K562 (cell line): ENCODE results near the gene LRMDA. TPM values are rescaled to one million over a fixed set of nuclear protein-coding genes. Genes with fewer than 3 reads are reported as not detected.

Experiments used
- MTF1 ChIP-seq: fragments of 250-450 bp; sonication (Bioruptor Pico); IDR thresholded peaks from 2 replicates; pipeline ENCODE4 v1.9.0; 2021; ENCODE audit warnings: moderate library complexity, mild to moderate bottlenecking, inconsistent platforms, borderline replicate concordance
- NONO ChIP-seq, 2 experiments: fragments of 200-400 bp in 1 of 2; fragments of 450-650 bp in 1 of 2; formaldehyde crosslinking in 1 of 2; IDR thresholded peaks; 2 replicates each; pipeline ENCODE4 v1.6.1; 2017; ENCODE audit warnings: low read depth in 2 of 2, mild to moderate bottlenecking in 2 of 2, moderate library complexity in 2 of 2, low read length in 1 of 2
- polyA plus RNA-seq, 8 experiments: library from polyadenylated mRNA; depleted of rRNA in 4 of 8; stranded (reverse) in 5 of 8; unstranded in 3 of 8; fragments of >200 nt; fragmentation: Nextera tagmentation in 2 of 8; fragmentation: Illumina TruSeq in 1 of 8; extraction: Ambion mirVana in 2 of 8; extraction: Trizol in 1 of 8; gene quantifications; 2 replicates each; pipeline versions ENCODE4 v1.2.1 to v1.2.3, GENCODE V29; 2011 to 2014; ENCODE audit warnings: inconsistent platforms in 1 of 8, missing spikeins in 1 of 8
- total RNA-seq, 7 experiments: library from RNA; depleted of rRNA in 6 of 7; stranded (reverse); fragments of >200 nt in 6 of 7; fragmentation: Illumina TruSeq in 2 of 7; extraction: Trizol in 2 of 7; gene quantifications; 2 replicates each; pipeline versions ENCODE4 v1.2.1 to v1.2.3, GENCODE V29; 2011 to 2021; ENCODE audit warnings: low replicate concordance in 1 of 7
- TF ChIP-seq, protein P1 (sequence below): fragments of 450-650 bp; IDR thresholded peaks from one replicate; pipeline ENCODE4 v1.6.1; 2018; ENCODE audit warnings: mild to moderate bottlenecking, moderate library complexity; ENCODE audit not compliant: partially characterized antibody
- TF ChIP-seq, protein P2 (sequence below): fragments of 200-800 bp; sonication (Bioruptor generic); IDR thresholded peaks from 2 replicates; pipeline ENCODE4 v1.6.1; 2016; ENCODE audit warnings: missing genetic modification characterization, missing compliant biosample characterization

Gene LRMDA
- total and polyA plus RNA-seq, 9 of the 15 experiments (the other 6 are each of a cell fraction or from before 2014, with no cell fraction given) = 0.25 TPM; not detected in 8

DNA sequence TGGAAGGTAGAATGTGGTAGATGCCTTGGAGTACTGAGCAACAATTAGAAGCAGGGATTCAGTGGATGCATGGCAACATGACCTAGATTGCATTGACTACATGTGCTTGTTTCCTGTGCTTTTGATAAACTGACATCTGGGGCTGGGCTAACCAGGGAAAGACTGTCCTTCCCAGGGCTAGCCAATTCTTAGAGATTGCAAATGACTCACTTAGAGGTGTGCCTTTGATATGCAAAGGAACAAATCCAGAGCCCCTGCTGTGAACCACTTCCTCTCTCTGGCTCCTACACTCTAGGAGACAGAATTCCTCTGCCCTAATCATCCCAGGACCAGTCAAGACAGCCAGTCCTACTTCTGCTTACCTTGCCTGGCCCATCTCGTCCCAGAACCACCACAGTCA, 651.5 kb downstream of the LRMDA start (continued):
- TF ChIP-seq, protein P1, sequence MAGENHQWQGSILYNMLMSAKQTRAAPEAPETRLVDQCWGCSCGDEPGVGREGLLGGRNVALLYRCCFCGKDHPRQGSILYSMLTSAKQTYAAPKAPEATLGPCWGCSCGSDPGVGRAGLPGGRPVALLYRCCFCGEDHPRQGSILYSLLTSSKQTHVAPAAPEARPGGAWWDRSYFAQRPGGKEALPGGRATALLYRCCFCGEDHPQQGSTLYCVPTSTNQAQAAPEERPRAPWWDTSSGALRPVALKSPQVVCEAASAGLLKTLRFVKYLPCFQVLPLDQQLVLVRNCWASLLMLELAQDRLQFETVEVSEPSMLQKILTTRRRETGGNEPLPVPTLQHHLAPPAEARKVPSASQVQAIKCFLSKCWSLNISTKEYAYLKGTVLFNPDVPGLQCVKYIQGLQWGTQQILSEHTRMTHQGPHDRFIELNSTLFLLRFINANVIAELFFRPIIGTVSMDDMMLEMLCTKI = no peak
- TF ChIP-seq MTF1 (CRISPR knock-in tag) (no peak), NONO (IDR thresholded peaks at IDR 0.05; ENCODE audit: low read depth in 2 of 2, low read length in 1 of 2) (no peak)
- TF ChIP-seq, protein P2, sequence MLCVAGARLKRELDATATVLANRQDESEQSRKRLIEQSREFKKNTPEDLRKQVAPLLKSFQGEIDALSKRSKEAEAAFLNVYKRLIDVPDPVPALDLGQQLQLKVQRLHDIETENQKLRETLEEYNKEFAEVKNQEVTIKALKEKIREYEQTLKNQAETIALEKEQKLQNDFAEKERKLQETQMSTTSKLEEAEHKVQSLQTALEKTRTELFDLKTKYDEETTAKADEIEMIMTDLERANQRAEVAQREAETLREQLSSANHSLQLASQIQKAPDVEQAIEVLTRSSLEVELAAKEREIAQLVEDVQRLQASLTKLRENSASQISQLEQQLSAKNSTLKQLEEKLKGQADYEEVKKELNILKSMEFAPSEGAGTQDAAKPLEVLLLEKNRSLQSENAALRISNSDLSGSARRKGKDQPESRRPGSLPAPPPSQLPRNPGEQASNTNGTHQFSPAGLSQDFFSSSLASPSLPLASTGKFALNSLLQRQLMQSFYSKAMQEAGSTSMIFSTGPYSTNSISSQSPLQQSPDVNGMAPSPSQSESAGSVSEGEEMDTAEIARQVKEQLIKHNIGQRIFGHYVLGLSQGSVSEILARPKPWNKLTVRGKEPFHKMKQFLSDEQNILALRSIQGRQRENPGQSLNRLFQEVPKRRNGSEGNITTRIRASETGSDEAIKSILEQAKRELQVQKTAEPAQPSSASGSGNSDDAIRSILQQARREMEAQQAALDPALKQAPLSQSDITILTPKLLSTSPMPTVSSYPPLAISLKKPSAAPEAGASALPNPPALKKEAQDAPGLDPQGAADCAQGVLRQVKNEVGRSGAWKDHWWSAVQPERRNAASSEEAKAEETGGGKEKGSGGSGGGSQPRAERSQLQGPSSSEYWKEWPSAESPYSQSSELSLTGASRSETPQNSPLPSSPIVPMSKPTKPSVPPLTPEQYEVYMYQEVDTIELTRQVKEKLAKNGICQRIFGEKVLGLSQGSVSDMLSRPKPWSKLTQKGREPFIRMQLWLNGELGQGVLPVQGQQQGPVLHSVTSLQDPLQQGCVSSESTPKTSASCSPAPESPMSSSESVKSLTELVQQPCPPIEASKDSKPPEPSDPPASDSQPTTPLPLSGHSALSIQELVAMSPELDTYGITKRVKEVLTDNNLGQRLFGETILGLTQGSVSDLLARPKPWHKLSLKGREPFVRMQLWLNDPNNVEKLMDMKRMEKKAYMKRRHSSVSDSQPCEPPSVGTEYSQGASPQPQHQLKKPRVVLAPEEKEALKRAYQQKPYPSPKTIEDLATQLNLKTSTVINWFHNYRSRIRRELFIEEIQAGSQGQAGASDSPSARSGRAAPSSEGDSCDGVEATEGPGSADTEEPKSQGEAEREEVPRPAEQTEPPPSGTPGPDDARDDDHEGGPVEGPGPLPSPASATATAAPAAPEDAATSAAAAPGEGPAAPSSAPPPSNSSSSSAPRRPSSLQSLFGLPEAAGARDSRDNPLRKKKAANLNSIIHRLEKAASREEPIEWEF = no peak
